Prostate gland (tissue), 2 donors: ENCODE data around the gene RIPOR1. TPM values are rescaled to one million over a fixed set of nuclear protein-coding genes. Genes with fewer than 3 reads are reported as not detected.

Experiments used
- DNase-seq: peaks from one replicate; pipeline ENCODE4 v3.0.0-alpha.2; 2019; ENCODE audit warnings: low spot score
- H3K27ac ChIP-seq, 2 donors: fragments of 200-600 bp; sonication (generic); 2 replicates each; pipeline ENCODE4 v1.5.1; 2017 to 2019
- H3K27me3 ChIP-seq: fragments of 200-600 bp; sonication (generic); replicated peaks from 2 replicates; pipeline ENCODE4 v1.5.1; 2019; ENCODE audit not compliant: insufficient read depth
- H3K36me3 ChIP-seq, 2 donors: fragments of 200-600 bp; sonication (generic); 1 replicate in 1 of 2; 2 replicates in 1 of 2; pipeline versions ENCODE4 v1.5.1 to v1.8.1; 2017 to 2019
- H3K4me1 ChIP-seq: fragments of 200-600 bp; sonication (generic); replicated peaks from 2 replicates; pipeline ENCODE4 v1.5.1; 2019
- H3K4me3 ChIP-seq, 2 donors: fragments of 200-600 bp; sonication (generic); 2 replicates each; pipeline ENCODE4 v1.5.1; 2017 to 2019
- H3K9me3 ChIP-seq: fragments of 200-600 bp; sonication (generic); 2 replicates; pipeline ENCODE4 v1.5.1; 2017
- POLR2A ChIP-seq: fragments of 450-650 bp; IDR thresholded peaks from one replicate; pipeline ENCODE4 v1.6.1; 2016; ENCODE audit warnings: antibody characterized with exemption, mild to moderate bottlenecking
- POLR2AphosphoS5 ChIP-seq: sonication (generic); formaldehyde crosslinking; IDR thresholded peaks from one replicate; pipeline ENCODE4 v1.6.1; 2017; ENCODE audit warnings: antibody characterized with exemption
- WGBS: methylation state at CpG from one replicate; pipeline ENCODE4 v1.1.5; 2018; 5-methylcytosine and 5-hydroxymethylcytosine counted together
- intact Hi-C: fragments of 100-400 bp; cut with DNase I; formaldehyde crosslinking; loops from one replicate; pipeline ENCODE4 v1.14.2; 2022
- total RNA-seq, 2 donors: library from RNA; depleted of rRNA; stranded (reverse); fragments of >200 nt; gene quantifications; one replicate each; pipeline ENCODE4 v1.1.0, GENCODE V29; 2016
- TF ChIP-seq, protein P1 (sequence below), 4 experiments: fragments of 200-600 bp in 2 of 4; fragments of 450-650 bp in 2 of 4; sonication (generic) in 2 of 4; IDR thresholded peaks; 1 replicate in 3 of 4; 2 replicates in 1 of 4; pipeline ENCODE4 v1.5.1; 2016 to 2019; ENCODE audit warnings: antibody characterized with exemption in 4 of 4, mild to moderate bottlenecking in 2 of 4, moderate library complexity in 2 of 4

RIPOR1 gene
- total RNA-seq, 2 donors from 2014 or later: 32.5 to 121 TPM

DNA sequence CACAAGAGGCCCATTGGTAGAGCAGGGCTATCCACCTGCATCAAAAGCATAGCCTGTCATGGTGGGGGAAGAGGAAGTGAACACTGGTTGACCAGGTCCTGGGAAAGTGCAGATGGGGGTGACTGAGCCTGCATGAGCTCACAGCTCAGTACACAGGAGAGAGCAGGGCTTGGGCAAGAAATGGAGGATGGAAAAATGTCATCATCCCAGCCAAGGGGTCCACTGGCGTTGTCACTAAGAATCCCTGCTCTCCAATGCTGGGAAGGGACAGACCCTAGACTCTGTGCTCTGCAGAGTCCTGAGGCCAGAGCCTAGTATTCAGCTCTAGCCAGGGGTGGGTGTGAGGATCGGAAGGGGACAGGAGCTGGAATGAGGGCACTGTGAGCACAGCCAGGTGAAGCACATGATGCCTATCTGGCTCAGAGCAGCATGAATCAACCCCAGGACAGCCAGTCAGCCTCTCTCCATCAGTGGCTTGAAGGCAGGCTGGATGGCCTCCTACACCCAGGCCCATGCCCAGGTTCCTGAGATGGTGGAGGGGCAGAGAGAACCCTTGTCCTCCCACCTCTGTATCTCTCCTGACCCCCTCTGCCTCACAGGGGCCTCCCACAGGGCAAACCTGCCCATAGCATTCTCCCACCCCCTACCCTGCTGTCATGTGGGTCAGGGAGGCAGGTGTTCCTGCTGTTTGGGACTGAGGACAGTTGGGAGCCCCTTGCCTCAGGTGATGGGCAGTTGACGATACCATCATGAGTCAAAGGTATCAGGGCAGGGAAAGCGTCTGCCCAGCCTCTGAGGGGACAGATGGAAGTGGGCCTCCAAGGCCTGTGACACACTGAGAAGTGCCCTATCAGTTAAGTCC is 19.9 kb downstream of the RIPOR1 start:
- H3K36me3 ChIP-seq: peaks cover 0 to 5% of the 10 kb centered on the region in 2 donors
- DNase-seq: no peak

DNA sequence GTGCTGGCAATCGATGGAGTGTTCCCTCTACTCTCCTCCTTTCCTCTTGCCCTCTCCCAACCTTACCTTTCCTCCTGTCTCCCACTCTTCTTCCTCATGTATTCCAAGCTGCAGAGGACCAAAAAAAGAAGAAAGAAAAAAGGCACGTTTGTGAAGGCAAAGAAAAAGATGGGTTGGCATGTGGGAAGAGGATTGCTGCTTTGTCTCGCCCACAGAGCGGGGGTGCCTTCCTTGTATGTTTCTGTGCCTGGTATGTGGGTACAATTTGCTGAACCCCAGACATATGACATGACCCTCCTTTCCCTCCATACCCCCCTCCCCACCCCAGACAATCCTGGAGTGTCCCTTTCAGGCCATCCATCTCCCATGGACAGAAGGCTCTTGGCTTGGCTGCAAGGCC is 20.6 kb downstream of the RIPOR1 start:
- H3K36me3 ChIP-seq: peaks cover 0 to 5% of the 10 kb centered on the region in 2 donors
- no peak for DNase-seq
- TF ChIP-seq, protein P1, sequence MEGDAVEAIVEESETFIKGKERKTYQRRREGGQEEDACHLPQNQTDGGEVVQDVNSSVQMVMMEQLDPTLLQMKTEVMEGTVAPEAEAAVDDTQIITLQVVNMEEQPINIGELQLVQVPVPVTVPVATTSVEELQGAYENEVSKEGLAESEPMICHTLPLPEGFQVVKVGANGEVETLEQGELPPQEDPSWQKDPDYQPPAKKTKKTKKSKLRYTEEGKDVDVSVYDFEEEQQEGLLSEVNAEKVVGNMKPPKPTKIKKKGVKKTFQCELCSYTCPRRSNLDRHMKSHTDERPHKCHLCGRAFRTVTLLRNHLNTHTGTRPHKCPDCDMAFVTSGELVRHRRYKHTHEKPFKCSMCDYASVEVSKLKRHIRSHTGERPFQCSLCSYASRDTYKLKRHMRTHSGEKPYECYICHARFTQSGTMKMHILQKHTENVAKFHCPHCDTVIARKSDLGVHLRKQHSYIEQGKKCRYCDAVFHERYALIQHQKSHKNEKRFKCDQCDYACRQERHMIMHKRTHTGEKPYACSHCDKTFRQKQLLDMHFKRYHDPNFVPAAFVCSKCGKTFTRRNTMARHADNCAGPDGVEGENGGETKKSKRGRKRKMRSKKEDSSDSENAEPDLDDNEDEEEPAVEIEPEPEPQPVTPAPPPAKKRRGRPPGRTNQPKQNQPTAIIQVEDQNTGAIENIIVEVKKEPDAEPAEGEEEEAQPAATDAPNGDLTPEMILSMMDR (IDR thresholded peaks at IDR 0.05): no peak
- TF ChIP-seq POLR2A (no peak), POLR2AphosphoS5 (no peak)
- no peaks in the 10 kb centered on the region for H3K27me3 ChIP-seq
- H3K9me3 ChIP-seq: no peaks in the 10 kb centered on the region
- intact Hi-C loops: no loop called here
- no peaks in the 10 kb centered on the region for H3K4me1 ChIP-seq
- H3K27ac ChIP-seq: no peak overlapping the region
- no peak overlapping the region for H3K4me3 ChIP-seq
- WGBS: 87% methylated on average over 4 of the region's 4 CpGs

More for the DNA sequence above, 19.9 kb downstream of the RIPOR1 start:
- Histone ChIP-seq H3K27me3 (no peaks in the 10 kb centered on the region), H3K27ac (no peak overlapping the region), H3K9me3 (no peaks in the 10 kb centered on the region), H3K4me1 (no peaks in the 10 kb centered on the region), H3K4me3 (no peak overlapping the region)
- WGBS: 87% methylated on average over 4 of the region's 4 CpGs
- intact Hi-C loops: no loop called here
- no peak for TF ChIP-seq POLR2AphosphoS5
- TF ChIP-seq POLR2A: no peak
- TF ChIP-seq, protein P1 (IDR thresholded peaks at IDR 0.05): no peak

DNA sequence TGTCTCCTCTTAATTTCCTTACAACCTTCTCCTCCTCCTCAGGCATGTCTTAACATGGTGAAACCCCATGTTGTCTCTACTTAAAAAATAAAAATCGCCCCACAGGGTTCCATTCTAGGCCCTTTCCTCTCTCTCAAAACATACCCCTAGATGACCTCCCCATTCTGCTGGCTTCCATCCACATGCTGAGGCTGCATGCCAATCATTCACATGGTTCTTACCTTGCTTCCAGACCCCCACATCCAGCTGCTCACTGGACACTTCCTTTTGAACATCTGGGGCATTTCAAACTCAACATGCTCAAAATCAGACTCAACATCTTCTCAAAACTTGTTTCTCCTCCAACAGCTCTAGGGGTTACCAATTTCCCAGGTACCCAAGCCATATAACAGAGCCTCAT is 21.3 kb downstream of the RIPOR1 start:
- 30% methylated on average over 1 of the region's 1 CpG for WGBS
- H3K4me3 ChIP-seq: no peak overlapping the region
- H3K4me1 ChIP-seq: no peaks in the 10 kb centered on the region
- TF ChIP-seq, protein P1 (IDR thresholded peaks at IDR 0.05): no peak
- TF ChIP-seq POLR2AphosphoS5: no peak
- TF ChIP-seq POLR2A: no peak
- H3K27ac ChIP-seq: no peak overlapping the region
- peaks cover 0 to 5% of the 10 kb centered on the region in 2 donors for H3K36me3 ChIP-seq
- no peaks in the 10 kb centered on the region for H3K27me3 ChIP-seq
- intact Hi-C loops: no loop called here
- no peak for DNase-seq
- no peaks in the 10 kb centered on the region for H3K9me3 ChIP-seq

DNA sequence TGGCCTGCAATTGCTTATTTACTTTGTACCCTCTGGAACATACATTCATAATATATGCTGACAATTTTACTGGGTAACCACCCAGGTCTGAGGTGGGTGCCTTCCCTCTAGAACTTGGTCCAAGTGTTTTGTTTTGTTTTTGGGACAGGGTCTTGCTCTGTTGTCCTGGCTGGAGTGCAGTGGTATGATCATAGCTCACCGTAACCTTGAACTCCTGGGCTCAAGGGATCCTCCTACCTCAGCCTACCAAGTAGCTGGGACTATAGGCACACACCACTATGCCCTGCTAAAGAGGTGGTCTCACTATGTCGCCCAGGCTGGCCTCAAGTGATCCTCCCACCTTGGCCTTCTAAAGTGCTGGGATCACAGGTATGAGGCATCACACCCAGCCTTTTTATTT is 22.5 kb downstream of the RIPOR1 start:
- H3K36me3 ChIP-seq: no peaks in the 10 kb centered on the region
- H3K27ac ChIP-seq: no peak overlapping the region
- no peak overlapping the region for H3K4me3 ChIP-seq
- H3K27me3 ChIP-seq: no peaks in the 10 kb centered on the region
- DNase-seq: no peak
- H3K9me3 ChIP-seq: no peaks in the 10 kb centered on the region
- no peak for TF ChIP-seq POLR2AphosphoS5
- TF ChIP-seq, protein P1 (IDR thresholded peaks at IDR 0.05): no peak
- no peak for TF ChIP-seq POLR2A
- intact Hi-C loops: no loop called here
- WGBS: 100% methylated on average over 2 of the region's 2 CpGs
- no peaks in the 10 kb centered on the region for H3K4me1 ChIP-seq

DNA sequence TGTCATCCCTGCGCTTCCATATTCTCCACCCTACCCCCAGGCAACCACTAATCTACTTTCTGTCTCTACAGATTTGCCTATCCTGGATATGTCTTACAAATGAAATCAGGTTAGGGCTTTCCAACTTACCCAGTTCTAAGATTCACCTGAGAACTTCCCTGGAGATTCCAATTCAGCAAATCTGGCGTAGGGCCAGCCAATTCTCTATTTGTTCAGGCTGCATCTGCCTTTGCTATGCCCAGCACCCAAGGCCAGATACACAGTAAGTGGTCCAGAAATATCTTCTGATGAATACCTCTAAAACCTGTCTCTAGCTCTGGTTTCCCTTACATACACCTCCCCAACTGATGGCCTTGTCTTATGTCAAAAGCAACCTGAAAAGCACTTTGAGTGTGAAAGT is 23.3 kb downstream of the RIPOR1 start:
- TF ChIP-seq POLR2AphosphoS5: no peak
- TF ChIP-seq POLR2A: no peak
- TF ChIP-seq, protein P1 (IDR thresholded peaks at IDR 0.05): no peak
- H3K4me3 ChIP-seq: no peak overlapping the region
- intact Hi-C loops: no loop called here
- no peaks in the 10 kb centered on the region for H3K9me3 ChIP-seq
- no peaks in the 10 kb centered on the region for H3K4me1 ChIP-seq
- H3K27me3 ChIP-seq: no peaks in the 10 kb centered on the region
- H3K27ac ChIP-seq: no peak overlapping the region
- WGBS: 89% methylated on average over 2 of the region's 2 CpGs
- no peak for DNase-seq
- H3K36me3 ChIP-seq: no peaks in the 10 kb centered on the region
